ENCODE data around the gene DOCK11.

GRCh38 chrX:118562582-118563164 is 67.1 kb downstream of the DOCK11 start:
- no peak for TF ChIP-seq EP300 (IDR thresholded peaks at IDR 0.05)
- TF ChIP-seq, protein P1, sequence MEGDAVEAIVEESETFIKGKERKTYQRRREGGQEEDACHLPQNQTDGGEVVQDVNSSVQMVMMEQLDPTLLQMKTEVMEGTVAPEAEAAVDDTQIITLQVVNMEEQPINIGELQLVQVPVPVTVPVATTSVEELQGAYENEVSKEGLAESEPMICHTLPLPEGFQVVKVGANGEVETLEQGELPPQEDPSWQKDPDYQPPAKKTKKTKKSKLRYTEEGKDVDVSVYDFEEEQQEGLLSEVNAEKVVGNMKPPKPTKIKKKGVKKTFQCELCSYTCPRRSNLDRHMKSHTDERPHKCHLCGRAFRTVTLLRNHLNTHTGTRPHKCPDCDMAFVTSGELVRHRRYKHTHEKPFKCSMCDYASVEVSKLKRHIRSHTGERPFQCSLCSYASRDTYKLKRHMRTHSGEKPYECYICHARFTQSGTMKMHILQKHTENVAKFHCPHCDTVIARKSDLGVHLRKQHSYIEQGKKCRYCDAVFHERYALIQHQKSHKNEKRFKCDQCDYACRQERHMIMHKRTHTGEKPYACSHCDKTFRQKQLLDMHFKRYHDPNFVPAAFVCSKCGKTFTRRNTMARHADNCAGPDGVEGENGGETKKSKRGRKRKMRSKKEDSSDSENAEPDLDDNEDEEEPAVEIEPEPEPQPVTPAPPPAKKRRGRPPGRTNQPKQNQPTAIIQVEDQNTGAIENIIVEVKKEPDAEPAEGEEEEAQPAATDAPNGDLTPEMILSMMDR (IDR thresholded peaks at IDR 0.05), result no peak
- no peak for TF ChIP-seq POLR2A (IDR thresholded peaks at IDR 0.05)
